Measurements from ENCODE around the gene WDTC1.

The WDTC1 gene

DNA sequence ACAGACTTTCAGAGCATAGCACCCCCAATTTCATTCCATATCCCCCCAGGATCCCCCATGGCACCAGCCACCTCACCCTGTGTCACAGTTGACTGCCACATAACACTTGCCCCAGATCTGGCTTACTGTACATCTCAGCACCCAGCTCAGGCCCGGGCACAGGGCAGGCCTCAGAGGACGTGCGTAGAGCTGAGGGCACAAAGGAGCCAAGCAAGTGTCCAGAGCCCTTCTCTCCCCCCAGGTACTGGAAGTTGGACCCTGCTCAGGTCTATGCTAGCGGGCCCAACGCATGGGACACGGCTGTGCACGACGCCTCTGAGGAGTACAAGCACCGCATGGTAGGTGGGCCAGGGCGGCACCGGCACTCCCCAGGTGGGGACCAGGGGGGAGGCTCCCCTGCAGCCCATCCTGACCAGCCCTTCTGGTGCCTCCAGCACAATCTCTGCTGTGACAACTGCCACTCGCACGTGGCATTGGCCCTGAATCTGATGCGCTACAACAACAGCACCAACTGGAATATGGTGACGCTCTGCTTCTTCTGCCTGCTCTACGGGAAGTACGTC, 99.4 kb downstream of the WDTC1 start:
- peaks cover 7% of the 10 kb centered on the region for H3K79me2 ChIP-seq
- H2AFZ ChIP-seq: no peak overlapping the region
- H3K27me3 ChIP-seq (ENCODE audit: control insufficient read depth, insufficient read depth, low read length): no peaks in the 10 kb centered on the region
- no peak overlapping the region for H3K9ac ChIP-seq
- H3K36me3 ChIP-seq (ENCODE audit: control insufficient read depth, insufficient read depth, low read length): no peaks in the 10 kb centered on the region
- H3K4me3 ChIP-seq (ENCODE audit: low read depth, low read length): no peak overlapping the region
- TF ChIP-seq, protein P1, sequence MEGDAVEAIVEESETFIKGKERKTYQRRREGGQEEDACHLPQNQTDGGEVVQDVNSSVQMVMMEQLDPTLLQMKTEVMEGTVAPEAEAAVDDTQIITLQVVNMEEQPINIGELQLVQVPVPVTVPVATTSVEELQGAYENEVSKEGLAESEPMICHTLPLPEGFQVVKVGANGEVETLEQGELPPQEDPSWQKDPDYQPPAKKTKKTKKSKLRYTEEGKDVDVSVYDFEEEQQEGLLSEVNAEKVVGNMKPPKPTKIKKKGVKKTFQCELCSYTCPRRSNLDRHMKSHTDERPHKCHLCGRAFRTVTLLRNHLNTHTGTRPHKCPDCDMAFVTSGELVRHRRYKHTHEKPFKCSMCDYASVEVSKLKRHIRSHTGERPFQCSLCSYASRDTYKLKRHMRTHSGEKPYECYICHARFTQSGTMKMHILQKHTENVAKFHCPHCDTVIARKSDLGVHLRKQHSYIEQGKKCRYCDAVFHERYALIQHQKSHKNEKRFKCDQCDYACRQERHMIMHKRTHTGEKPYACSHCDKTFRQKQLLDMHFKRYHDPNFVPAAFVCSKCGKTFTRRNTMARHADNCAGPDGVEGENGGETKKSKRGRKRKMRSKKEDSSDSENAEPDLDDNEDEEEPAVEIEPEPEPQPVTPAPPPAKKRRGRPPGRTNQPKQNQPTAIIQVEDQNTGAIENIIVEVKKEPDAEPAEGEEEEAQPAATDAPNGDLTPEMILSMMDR (IDR thresholded peaks at IDR 0.05): no peak
- no peaks in the 10 kb centered on the region for H3K4me1 ChIP-seq
- no peaks in the 10 kb centered on the region for H3K9me3 ChIP-seq (ENCODE audit: control insufficient read depth, low read length)
- no peak overlapping the region for H3K27ac ChIP-seq
- H3K4me2 ChIP-seq (ENCODE audit: low read length): no peak overlapping the region

DNA sequence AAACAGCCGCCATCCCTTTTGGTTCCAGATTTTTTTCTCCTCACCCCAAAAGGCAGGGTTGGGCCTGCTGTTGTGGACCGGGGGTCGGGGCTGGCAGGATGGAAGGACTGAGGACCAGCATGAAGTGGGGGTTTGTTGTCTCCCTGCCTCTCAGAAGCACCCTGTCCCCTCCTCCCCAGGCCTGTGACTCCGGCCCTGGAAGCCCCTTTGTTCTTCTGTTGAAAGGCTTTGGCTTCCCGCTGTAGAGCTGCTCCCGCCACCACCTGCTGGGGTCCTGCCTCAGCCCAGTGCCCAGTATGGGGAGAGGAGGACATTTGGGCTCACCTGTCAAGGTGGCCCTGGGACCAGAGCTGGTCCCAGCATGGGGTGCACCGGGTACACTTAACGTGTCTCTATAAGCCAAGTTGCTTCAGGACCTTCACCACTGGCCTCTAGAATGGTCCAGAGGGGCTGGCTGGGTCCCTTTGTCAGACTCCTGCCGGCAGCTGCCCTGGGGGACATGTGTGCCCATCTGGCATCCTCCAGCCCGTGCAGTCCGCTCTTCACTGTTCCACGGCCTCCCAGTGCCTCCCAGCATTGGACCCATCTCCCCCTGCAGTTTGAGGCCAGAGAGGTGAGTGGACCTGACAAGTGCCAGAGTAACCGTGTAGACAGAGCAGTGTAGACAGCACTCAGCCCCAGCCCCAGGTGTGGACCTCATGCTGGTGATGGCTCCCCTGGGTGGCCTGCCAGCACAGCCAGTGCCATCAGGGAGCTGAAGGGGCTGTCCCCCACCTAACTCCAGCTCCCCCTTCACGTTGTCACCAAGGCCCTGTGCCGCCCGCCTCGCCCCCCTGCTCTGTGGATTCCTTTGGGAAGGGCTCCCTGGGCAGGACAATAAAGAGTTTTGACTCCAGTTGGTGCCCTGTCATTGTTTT, 101.3 kb downstream of the WDTC1 start:
- TF ChIP-seq, protein P1 (IDR thresholded peaks at IDR 0.05): no peak
- no peak overlapping the region for H3K9ac ChIP-seq
- H2AFZ ChIP-seq: no peak overlapping the region
- H3K27me3 ChIP-seq (ENCODE audit: control insufficient read depth, insufficient read depth, low read length): no peaks in the 10 kb centered on the region
- no peaks in the 10 kb centered on the region for H3K4me1 ChIP-seq
- H3K79me2 ChIP-seq: peaks cover 2% of the 10 kb centered on the region
- H3K36me3 ChIP-seq (ENCODE audit: control insufficient read depth, insufficient read depth, low read length): no peaks in the 10 kb centered on the region
- H3K27ac ChIP-seq: no peak overlapping the region
- H3K9me3 ChIP-seq (ENCODE audit: control insufficient read depth, low read length): no peaks in the 10 kb centered on the region
- H3K4me2 ChIP-seq (ENCODE audit: low read length): no peak overlapping the region
- no peak overlapping the region for H3K4me3 ChIP-seq (ENCODE audit: low read depth, low read length)

DNA sequence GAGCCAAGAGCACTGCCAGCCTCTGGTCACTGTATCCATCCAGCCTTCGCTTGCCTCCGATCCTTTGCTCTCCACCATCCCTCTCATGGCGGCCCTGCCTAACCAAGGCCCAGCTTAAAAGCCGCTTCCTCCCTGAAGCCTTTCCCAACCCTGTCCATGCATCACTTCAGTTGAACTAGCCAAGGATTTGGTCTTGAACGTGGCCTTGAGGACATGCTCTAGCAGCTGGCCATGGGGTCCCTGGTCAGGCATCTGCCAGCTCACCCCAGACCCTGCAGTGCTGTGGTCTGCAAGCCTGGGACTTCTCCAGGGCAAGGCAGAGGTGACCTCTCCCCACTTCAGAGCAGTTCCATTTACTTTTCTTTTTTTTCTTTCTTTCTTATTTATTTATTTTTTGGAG, 102.3 kb downstream of the WDTC1 start:
- H3K36me3 ChIP-seq (ENCODE audit: control insufficient read depth, insufficient read depth, low read length): no peaks in the 10 kb centered on the region
- no peaks in the 10 kb centered on the region for H3K9me3 ChIP-seq (ENCODE audit: control insufficient read depth, low read length)
- H3K9ac ChIP-seq: no peak overlapping the region
- no peak overlapping the region for H2AFZ ChIP-seq
- no peak overlapping the region for H3K4me2 ChIP-seq (ENCODE audit: low read length)
- no peaks in the 10 kb centered on the region for H3K79me2 ChIP-seq
- no peaks in the 10 kb centered on the region for H3K27me3 ChIP-seq (ENCODE audit: control insufficient read depth, insufficient read depth, low read length)
- H3K4me3 ChIP-seq (ENCODE audit: low read depth, low read length): no peak overlapping the region
- H3K27ac ChIP-seq: no peak overlapping the region
- H3K4me1 ChIP-seq: no peaks in the 10 kb centered on the region
- TF ChIP-seq, protein P1 (IDR thresholded peaks at IDR 0.05): no peak

DNA sequence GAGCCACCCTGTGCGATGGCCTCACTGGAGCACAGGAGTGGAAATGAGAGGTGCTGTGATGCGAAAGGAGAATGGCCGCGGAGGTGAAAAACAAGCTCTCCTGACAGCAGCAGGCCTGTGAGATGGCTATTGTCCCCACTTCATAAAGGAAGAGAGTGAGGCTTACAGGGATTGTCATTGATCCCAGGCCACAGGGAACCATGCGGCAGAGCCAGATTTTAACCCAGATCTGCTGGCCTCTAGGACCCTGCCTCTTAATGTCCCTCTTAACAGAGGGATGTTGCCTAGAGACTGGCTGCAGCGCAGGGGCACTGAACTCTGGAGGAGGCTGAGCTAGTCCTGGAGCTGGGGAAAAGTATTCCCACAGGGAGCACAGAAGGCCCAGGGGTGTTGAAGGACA, 104.3 kb downstream of the WDTC1 start:
- Histone ChIP-seq H3K27ac (no peak overlapping the region), H3K36me3 (ENCODE audit: control insufficient read depth, insufficient read depth, low read length) (no peaks in the 10 kb centered on the region), H3K4me3 (ENCODE audit: low read depth, low read length) (no peak overlapping the region), H3K27me3 (ENCODE audit: control insufficient read depth, insufficient read depth, low read length) (no peaks in the 10 kb centered on the region), H2AFZ (no peak overlapping the region), H3K9ac (no peak overlapping the region), H3K4me1 (no peaks in the 10 kb centered on the region), H3K4me2 (ENCODE audit: low read length) (no peak overlapping the region), H3K9me3 (ENCODE audit: control insufficient read depth, low read length) (no peaks in the 10 kb centered on the region), H3K79me2 (no peaks in the 10 kb centered on the region)
- TF ChIP-seq, protein P1 (IDR thresholded peaks at IDR 0.05): no peak

All from parathyroid adenoma (tissue), 2 donors.